Ammon's horn (tissue), 1 donor: ENCODE measurements around the gene ELAVL3.
"Not testable (repeated sequence)": the region's sequence is repeated elsewhere in the genome, so short reads cannot be mapped to it uniquely, and the experiment has no call there.

Experiments
- DNase-seq: peaks from one replicate; pipeline ENCODE4 v3.0.0-alpha.2; 2016; ENCODE audit warnings: low spot score

ELAVL3 gene

GRCh38 chr19:11458912-11459311, 21.9 kb downstream of the ELAVL3 start:
- not testable (repeated sequence) for DNase-seq

DNA sequence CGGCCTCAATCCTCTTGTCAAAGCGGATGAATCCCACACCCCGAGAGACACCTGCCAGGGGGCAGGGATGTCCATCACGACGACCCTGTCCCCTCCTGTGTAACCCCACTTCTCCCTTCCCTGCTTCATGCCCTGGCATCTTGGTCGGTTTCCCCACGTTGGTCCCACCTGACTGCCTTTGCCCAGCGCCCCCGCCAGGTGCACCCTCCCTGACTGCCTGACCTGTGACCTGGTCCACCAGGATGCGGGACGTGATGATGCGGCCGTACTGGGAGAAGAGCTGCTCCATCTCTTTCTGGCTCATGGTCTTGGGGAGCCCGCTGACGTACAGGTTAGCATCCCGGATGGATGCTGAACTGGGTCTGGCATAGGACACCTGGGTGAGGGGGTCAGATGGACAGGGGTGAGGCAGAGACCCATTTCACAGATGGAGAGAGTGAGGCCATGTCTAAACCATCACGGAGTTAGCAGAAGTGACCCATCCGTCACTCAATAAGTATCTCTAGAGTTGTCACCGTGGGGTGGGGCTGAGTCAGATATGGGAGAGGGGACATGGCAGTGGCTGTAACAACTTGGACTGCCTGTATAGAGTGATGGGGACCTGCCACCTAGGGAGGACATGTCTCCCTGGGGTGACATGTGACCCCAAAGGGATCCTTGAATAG, 22.5 kb downstream of the ELAVL3 start:
- DNase-seq = no peak

- no peak for DNase-seq
Observed at GRCh38 chr19:11457831-11458230, 23.0 kb downstream of the ELAVL3 start.

DNA sequence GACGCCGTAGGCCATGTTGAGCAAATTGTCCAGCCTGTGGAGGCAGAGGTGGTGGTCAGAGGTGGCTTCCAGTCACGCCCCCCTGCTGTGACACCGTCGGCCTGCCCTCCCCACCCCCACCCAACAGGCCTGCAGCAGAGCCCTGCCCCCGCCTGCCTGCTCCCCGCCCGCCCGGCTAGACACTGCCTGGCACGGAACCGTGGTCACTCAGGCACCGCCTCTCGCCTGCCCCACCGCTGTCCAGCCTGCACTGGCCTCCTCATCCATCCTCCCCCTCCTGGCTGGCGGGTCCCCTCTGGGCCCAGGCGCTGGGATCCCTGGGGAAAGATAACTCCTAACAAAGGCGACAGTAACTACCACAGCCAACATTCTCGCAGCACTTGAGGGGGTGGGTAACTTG, 23.7 kb downstream of the ELAVL3 start:
- peak; percentile 95 for DNase-seq

DNA sequence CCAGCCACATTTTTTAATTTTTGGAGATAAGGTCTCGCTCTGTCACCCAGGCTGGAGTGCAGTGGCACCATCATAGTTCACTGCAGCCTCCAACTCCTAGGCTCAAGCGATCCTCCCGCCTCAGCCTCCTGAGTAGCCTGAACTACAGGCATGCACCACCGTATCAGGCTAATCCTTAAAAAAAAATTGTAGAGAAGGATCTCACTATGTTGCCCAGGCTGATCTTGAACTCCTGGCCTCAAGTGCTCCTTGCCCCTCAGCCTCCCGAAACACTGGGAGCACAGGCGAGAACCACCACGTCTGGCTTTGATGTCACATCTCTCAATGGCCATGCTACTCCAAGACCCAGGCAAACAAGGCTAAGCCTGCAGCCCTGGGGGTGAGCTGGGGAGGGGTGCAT, 24.2 kb downstream of the ELAVL3 start:
- DNase-seq = no peak

- not testable (repeated sequence) for DNase-seq
Observed at GRCh38 chr19:11455233-11455554, 25.7 kb downstream of the ELAVL3 start.

GRCh38 chr19:11453468-11454341, 27.1 kb downstream of the ELAVL3 start:
- no peak for DNase-seq

GRCh38 chr19:11452620-11453310, 28.1 kb downstream of the ELAVL3 start:
- no peak for DNase-seq

DNA sequence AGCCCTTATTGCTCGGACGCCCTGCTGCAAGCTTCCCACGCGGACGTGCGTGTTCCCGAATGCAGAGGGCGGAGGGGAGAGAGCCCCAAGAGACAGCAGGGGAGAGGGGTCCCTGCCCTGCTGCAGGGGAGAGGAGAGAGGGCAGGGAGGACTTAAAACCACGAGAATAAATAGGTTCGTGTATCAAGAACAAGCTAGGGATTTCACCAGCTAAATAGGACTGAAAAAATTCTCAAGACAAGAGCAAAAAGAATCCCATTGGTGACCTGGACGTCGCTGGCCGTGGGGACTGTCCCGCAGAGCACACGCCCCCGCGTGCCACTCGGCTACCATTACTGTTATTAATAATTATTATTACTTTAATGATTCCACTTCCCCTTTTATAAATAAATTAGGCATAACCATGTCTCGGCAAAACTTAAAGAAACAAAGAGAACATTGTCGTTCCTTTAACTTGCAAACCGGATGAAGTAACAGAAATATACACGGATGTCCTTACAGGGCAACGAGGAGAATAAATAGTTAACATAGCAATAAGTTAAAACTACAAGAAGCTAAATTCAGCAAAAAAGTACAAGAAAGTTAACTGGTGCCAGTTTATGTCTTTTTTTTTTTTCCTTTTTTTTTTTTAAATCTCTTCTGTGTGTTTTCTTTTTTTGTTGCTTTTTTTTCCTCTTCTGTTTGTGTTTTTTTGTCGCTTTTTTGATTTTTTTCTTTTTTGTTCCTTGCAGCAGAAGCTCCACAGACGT, 28.8 kb downstream of the ELAVL3 start:
- no peak for DNase-seq

- DNase-seq = no peak
Observed at GRCh38 chr19:11451327-11451870, 29.4 kb downstream of the ELAVL3 start.

- no peak for DNase-seq
Observed at GRCh38 chr19:11450570-11451326, 30.1 kb downstream of the ELAVL3 start.

- no peak for DNase-seq
Observed at GRCh38 chr19:11448923-11449554, 31.8 kb downstream of the ELAVL3 start.

DNA sequence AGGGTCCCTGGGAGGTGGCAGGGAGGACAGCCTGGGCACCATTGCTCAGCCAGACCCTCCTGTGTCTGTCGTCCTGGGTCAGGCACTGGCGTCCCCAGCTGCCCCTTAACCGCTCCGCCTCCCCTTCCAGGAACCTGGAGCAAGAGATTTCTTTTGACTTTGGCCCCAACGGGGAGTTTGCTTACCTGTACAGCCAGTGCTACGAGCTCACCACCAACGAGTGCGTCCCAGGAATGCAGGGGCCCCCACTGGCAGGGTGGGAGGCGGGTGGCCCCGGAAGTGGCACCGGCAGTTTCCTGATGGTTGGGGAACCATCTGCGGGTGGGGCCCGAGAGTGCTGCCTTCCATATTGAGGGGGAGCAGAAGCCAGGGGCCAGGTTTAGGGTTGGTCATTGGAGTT, 32.4 kb downstream of the ELAVL3 start:
- no peak for DNase-seq

GRCh38 chr19:11447347-11448262, 33.2 kb downstream of the ELAVL3 start:
- DNase-seq = no peak

DNA sequence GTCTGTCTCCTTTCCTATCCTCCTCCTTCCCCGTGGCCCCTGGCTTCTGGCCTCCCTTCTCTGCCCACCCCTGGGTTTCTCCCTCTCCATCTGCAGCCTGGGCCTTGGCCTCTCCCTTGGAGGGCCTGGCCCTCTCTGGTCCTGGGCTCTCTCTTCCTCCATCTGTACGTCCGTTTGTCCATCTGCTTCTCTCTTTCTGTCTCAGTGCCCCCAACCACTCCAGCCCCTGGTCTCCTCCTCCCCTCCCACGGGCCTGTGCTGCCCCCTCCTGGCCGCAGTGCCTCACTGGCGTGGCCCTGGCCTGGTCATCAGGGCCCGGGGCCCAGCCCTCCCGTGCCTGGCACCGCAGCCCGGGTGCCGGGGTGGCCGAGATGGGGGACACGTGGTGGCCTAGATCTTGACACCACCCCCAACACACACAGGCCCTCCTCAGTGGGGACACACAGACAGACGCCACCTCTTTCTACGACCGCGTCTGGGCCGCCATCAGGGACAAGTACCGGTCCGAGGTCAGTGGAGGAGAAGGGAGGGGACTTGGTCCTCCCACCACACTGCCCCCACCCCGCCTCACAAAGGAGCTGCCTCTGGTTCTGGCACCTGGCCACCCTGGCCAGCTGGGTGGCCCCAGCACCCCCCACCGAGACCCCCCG, 34.1 kb downstream of the ELAVL3 start:
- DNase-seq = peak; percentile 90

DNA sequence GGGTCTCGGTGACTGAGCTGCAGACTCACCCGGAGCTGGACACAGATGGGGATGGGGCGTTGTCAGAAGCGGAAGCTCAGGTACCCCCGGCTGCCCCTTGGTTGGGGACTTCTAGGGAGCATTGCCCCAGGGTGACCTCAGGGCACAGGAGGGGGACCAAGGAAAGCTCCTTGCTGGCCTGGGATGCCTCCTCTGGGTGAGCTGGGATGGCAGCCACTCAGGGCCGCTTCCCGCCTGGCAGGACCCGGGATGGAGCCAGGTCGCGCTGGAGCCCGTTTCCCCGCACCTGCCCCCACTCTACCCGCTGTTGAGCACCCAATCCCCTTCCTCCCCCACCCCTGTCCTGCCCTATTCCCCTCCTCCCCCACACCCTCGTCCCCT, 34.6 kb downstream of the ELAVL3 start:
- DNase-seq = no peak

DNA sequence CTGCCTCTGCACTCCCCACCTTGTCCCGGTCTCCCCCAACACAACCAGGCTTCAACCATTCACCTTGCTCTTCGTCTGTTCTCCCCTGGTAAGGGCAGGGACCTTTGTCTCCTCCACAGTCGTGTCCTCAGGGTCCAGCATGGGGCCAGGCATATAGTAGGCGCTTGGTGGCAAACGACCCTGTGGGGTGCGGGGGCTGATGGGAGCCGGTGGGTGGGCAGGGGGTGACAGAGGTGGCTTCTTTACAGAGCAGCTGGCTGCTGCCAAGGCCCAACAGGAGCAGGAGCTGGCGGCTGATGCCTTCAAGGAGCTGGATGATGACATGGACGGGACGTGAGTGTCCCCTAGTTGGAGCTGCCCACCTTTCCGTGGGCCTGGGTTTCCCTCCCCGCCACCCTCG, 35.7 kb downstream of the ELAVL3 start:
- DNase-seq = no peak

- no peak for DNase-seq
Observed at GRCh38 chr19:11444059-11444458, 36.8 kb downstream of the ELAVL3 start.

GRCh38 chr19:11437955-11438354, 42.9 kb downstream of the ELAVL3 start:
- no peak for DNase-seq
